ENCODE results near the gene PKD1L1.

PKD1L1 gene

DNA sequence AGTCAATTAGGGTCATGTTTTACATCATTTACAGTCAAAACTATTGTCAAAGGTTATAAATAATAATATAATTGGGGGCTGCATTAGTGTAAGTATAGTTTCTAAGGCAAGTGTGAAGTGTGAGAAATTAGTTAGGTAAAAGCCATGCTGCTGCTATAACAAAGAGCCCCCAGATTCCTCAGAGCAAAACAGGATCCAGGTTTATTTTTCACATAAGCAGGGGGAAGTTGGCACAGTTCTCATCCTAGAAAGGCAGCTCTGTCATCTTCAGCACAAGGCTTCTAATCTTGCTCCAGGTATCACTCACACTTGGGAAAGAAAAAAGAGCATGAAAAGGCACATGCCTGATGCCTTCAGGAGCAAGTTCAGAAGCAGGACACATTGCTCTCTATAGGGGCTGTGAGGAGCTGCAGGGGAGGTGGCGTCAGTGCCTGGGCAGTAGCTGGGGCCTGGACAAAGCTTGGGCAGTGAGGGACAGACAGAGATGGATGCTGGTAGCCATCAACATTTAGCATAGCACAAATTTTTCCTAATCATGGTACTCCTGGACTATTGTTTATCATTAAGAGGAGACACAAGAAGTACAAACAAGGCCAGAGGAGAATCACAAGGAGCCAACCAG is 170.6 kb downstream of the PKD1L1 start:
- Histone ChIP-seq H3K4me1 (ENCODE audit: control insufficient read depth, insufficient read depth, low read length) (no peaks in the 10 kb centered on the region), H3K4me3 (ENCODE audit: insufficient read depth, low read depth, low read length) (no peak overlapping the region), H3K27me3 (ENCODE audit: control insufficient read depth, insufficient read depth, low read length, poor library complexity, severe bottlenecking) (no peaks in the 10 kb centered on the region), H3K36me3 (ENCODE audit: control insufficient read depth, insufficient read depth, low read length) (no peaks in the 10 kb centered on the region), H3K9me3 (ENCODE audit: control insufficient read depth, low read length) (no peaks in the 10 kb centered on the region), H3K27ac (ENCODE audit: insufficient read depth, low read depth, low read length, poor library complexity, severe bottlenecking) (no peak overlapping the region)
- WGBS, 2 experiments, result 82 to 94% methylated on average over 1 of the region's 1 CpG

- H3K36me3 ChIP-seq (ENCODE audit: control insufficient read depth, insufficient read depth, low read length), result no peaks in the 10 kb centered on the region
- H3K9me3 ChIP-seq (ENCODE audit: control insufficient read depth, low read length), result no peaks in the 10 kb centered on the region
- H3K4me3 ChIP-seq (ENCODE audit: insufficient read depth, low read depth, low read length), result no peak overlapping the region
- H3K27ac ChIP-seq (ENCODE audit: insufficient read depth, low read depth, low read length, poor library complexity, severe bottlenecking), result no peak overlapping the region
- H3K27me3 ChIP-seq (ENCODE audit: control insufficient read depth, insufficient read depth, low read length, poor library complexity, severe bottlenecking), result no peaks in the 10 kb centered on the region
- WGBS, 2 experiments, result 96 to 100% methylated on average over 1 of the region's 1 CpG
- no peaks in the 10 kb centered on the region for H3K4me1 ChIP-seq (ENCODE audit: control insufficient read depth, insufficient read depth, low read length)
These were observed 171.9 kb downstream of the PKD1L1 start for GRCh38 chr7:47776335-47776734.

GRCh38 chr7:47775238-47775637 is 173.0 kb downstream of the PKD1L1 start:
- H3K27me3 ChIP-seq (ENCODE audit: control insufficient read depth, insufficient read depth, low read length, poor library complexity, severe bottlenecking), result no peaks in the 10 kb centered on the region
- no peak overlapping the region for H3K4me3 ChIP-seq (ENCODE audit: insufficient read depth, low read depth, low read length)
- WGBS, 2 experiments, result 89 to 93% methylated on average over 1 of the region's 2 CpGs
- H3K36me3 ChIP-seq (ENCODE audit: control insufficient read depth, insufficient read depth, low read length), result no peaks in the 10 kb centered on the region
- H3K9me3 ChIP-seq (ENCODE audit: control insufficient read depth, low read length), result no peaks in the 10 kb centered on the region
- H3K27ac ChIP-seq (ENCODE audit: insufficient read depth, low read depth, low read length, poor library complexity, severe bottlenecking), result no peak overlapping the region
- no peaks in the 10 kb centered on the region for H3K4me1 ChIP-seq (ENCODE audit: control insufficient read depth, insufficient read depth, low read length)

GRCh38 chr7:47772492-47772891 is 175.8 kb downstream of the PKD1L1 start:
- no peaks in the 10 kb centered on the region for H3K9me3 ChIP-seq (ENCODE audit: control insufficient read depth, low read length)
- 92% methylated on average over 4 of the region's 4 CpGs for WGBS, 2 experiments

GRCh38 chr7:47771990-47772360 is 176.3 kb downstream of the PKD1L1 start:
- no peaks in the 10 kb centered on the region for H3K36me3 ChIP-seq (ENCODE audit: control insufficient read depth, insufficient read depth, low read length)
- no peak overlapping the region for H3K27ac ChIP-seq (ENCODE audit: insufficient read depth, low read depth, low read length, poor library complexity, severe bottlenecking)
- WGBS, 2 experiments, result 84 to 93% methylated on average over 3 of the region's 5 CpGs
- H3K27me3 ChIP-seq (ENCODE audit: control insufficient read depth, insufficient read depth, low read length, poor library complexity, severe bottlenecking), result no peaks in the 10 kb centered on the region
- no peaks in the 10 kb centered on the region for H3K4me1 ChIP-seq (ENCODE audit: control insufficient read depth, insufficient read depth, low read length)
- no peak overlapping the region for H3K4me3 ChIP-seq (ENCODE audit: insufficient read depth, low read depth, low read length)
- no peaks in the 10 kb centered on the region for H3K9me3 ChIP-seq (ENCODE audit: control insufficient read depth, low read length)

More at GRCh38 chr7:47772492-47772891, 175.8 kb downstream of the PKD1L1 start:
- H3K36me3 ChIP-seq (ENCODE audit: control insufficient read depth, insufficient read depth, low read length), result no peaks in the 10 kb centered on the region
- H3K4me1 ChIP-seq (ENCODE audit: control insufficient read depth, insufficient read depth, low read length), result no peaks in the 10 kb centered on the region
- H3K27ac ChIP-seq (ENCODE audit: insufficient read depth, low read depth, low read length, poor library complexity, severe bottlenecking), result no peak overlapping the region
- H3K27me3 ChIP-seq (ENCODE audit: control insufficient read depth, insufficient read depth, low read length, poor library complexity, severe bottlenecking), result no peaks in the 10 kb centered on the region
- H3K4me3 ChIP-seq (ENCODE audit: insufficient read depth, low read depth, low read length), result no peak overlapping the region

GRCh38 chr7:47771336-47771989 is 176.8 kb downstream of the PKD1L1 start:
- no peaks in the 10 kb centered on the region for H3K9me3 ChIP-seq (ENCODE audit: control insufficient read depth, low read length)
- no peaks in the 10 kb centered on the region for H3K4me1 ChIP-seq (ENCODE audit: control insufficient read depth, insufficient read depth, low read length)
- H3K27me3 ChIP-seq (ENCODE audit: control insufficient read depth, insufficient read depth, low read length, poor library complexity, severe bottlenecking), result no peaks in the 10 kb centered on the region
- no peaks in the 10 kb centered on the region for H3K36me3 ChIP-seq (ENCODE audit: control insufficient read depth, insufficient read depth, low read length)
- no peak overlapping the region for H3K4me3 ChIP-seq (ENCODE audit: insufficient read depth, low read depth, low read length)
- WGBS, 2 experiments, result 91 to 92% methylated on average over 5 of the region's 5 CpGs
- H3K27ac ChIP-seq (ENCODE audit: insufficient read depth, low read depth, low read length, poor library complexity, severe bottlenecking), result no peak overlapping the region

GRCh38 chr7:47766126-47766525 is 182.1 kb downstream of the PKD1L1 start:
- H3K27ac ChIP-seq (ENCODE audit: insufficient read depth, low read depth, low read length, poor library complexity, severe bottlenecking), result no peak overlapping the region
- H3K4me1 ChIP-seq (ENCODE audit: control insufficient read depth, insufficient read depth, low read length), result peaks cover 14% of the 10 kb centered on the region
- H3K9me3 ChIP-seq (ENCODE audit: control insufficient read depth, low read length), result no peaks in the 10 kb centered on the region
- no peaks in the 10 kb centered on the region for H3K27me3 ChIP-seq (ENCODE audit: control insufficient read depth, insufficient read depth, low read length, poor library complexity, severe bottlenecking)
- H3K4me3 ChIP-seq (ENCODE audit: insufficient read depth, low read depth, low read length), result no peak overlapping the region
- WGBS, 2 experiments, result 95 to 97% methylated on average over 7 of the region's 7 CpGs
- H3K36me3 ChIP-seq (ENCODE audit: control insufficient read depth, insufficient read depth, low read length), result no peaks in the 10 kb centered on the region

DNA sequence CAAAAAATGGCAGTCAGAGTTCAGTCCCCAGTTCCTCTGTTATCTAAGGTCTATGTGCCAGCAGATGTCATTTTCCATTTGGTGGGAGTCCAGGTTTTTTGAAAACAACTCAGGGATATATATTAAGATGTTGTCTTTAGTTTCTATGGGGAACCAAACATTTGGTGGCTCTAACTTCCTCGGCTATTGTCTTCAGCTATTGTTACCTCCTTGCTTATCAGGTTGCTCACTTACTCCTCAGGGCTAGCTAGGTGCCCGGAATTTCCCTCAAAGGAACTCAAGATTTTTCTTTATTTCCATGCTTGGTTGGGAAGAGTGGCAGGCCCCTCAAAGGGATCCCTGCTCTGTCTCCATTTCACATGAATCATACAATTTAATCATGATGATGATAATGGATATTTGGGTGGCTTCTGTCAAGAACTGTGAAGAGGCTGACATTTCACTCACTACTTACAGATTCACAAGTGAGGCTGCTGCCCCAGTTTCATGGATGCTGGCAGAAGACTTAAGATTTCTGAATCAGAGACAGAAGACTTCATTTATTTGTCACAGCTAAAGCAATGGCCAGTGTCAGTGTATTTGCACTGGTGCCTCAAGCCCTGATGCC is 182.8 kb downstream of the PKD1L1 start:
- H3K9me3 ChIP-seq (ENCODE audit: control insufficient read depth, low read length), result no peaks in the 10 kb centered on the region
- H3K36me3 ChIP-seq (ENCODE audit: control insufficient read depth, insufficient read depth, low read length), result no peaks in the 10 kb centered on the region
- WGBS, 2 experiments, result 84 to 95% methylated on average over 2 of the region's 2 CpGs
- H3K27me3 ChIP-seq (ENCODE audit: control insufficient read depth, insufficient read depth, low read length, poor library complexity, severe bottlenecking), result no peaks in the 10 kb centered on the region
- peaks cover 14% of the 10 kb centered on the region for H3K4me1 ChIP-seq (ENCODE audit: control insufficient read depth, insufficient read depth, low read length)
- no peak overlapping the region for H3K27ac ChIP-seq (ENCODE audit: insufficient read depth, low read depth, low read length, poor library complexity, severe bottlenecking)
- no peak overlapping the region for H3K4me3 ChIP-seq (ENCODE audit: insufficient read depth, low read depth, low read length)

GRCh38 chr7:47764746-47765145 is 183.5 kb downstream of the PKD1L1 start:
- no peaks in the 10 kb centered on the region for H3K9me3 ChIP-seq (ENCODE audit: control insufficient read depth, low read length)
- no peaks in the 10 kb centered on the region for H3K27me3 ChIP-seq (ENCODE audit: control insufficient read depth, insufficient read depth, low read length, poor library complexity, severe bottlenecking)
- WGBS, 2 experiments, result 92 to 96% methylated on average over 5 of the region's 5 CpGs
- no peaks in the 10 kb centered on the region for H3K36me3 ChIP-seq (ENCODE audit: control insufficient read depth, insufficient read depth, low read length)
- no peak overlapping the region for H3K4me3 ChIP-seq (ENCODE audit: insufficient read depth, low read depth, low read length)
- peaks cover 14% of the 10 kb centered on the region for H3K4me1 ChIP-seq (ENCODE audit: control insufficient read depth, insufficient read depth, low read length)
- no peak overlapping the region for H3K27ac ChIP-seq (ENCODE audit: insufficient read depth, low read depth, low read length, poor library complexity, severe bottlenecking)

- Histone ChIP-seq H3K27me3 (ENCODE audit: control insufficient read depth, insufficient read depth, low read length, poor library complexity, severe bottlenecking) (no peaks in the 10 kb centered on the region), H3K4me3 (ENCODE audit: insufficient read depth, low read depth, low read length) (no peak overlapping the region), H3K36me3 (ENCODE audit: control insufficient read depth, insufficient read depth, low read length) (no peaks in the 10 kb centered on the region), H3K4me1 (ENCODE audit: control insufficient read depth, insufficient read depth, low read length) (peaks cover 14% of the 10 kb centered on the region), H3K27ac (ENCODE audit: insufficient read depth, low read depth, low read length, poor library complexity, severe bottlenecking) (no peak overlapping the region), H3K9me3 (ENCODE audit: control insufficient read depth, low read length) (no peaks in the 10 kb centered on the region)
- 59 to 64% methylated on average over 9 of the region's 9 CpGs for WGBS, 2 experiments
These were observed 184.9 kb downstream of the PKD1L1 start for GRCh38 chr7:47763063-47763974.
